Endodermal cell (in vitro differentiated cells): ENCODE measurements around the gene SSC5D. TPM values are rescaled to one million over a fixed set of nuclear protein-coding genes. Genes with fewer than 3 reads are reported as not detected.

Experiments
- DNase-seq: peaks from one replicate; pipeline ENCODE4 v3.0.0-alpha.2; 2017
- H3K27ac ChIP-seq: 2 replicates; pipeline ENCODE4 v1.5.1; 2013; ENCODE audit warnings: mild to moderate bottlenecking, low read depth, low read length, moderate library complexity
- H3K27me3 ChIP-seq: 2 replicates; pipeline ENCODE4 v1.6.1; 2013; ENCODE audit warnings: mild to moderate bottlenecking, low read length, moderate library complexity; ENCODE audit not compliant: insufficient read depth, control insufficient read depth, poor library complexity, severe bottlenecking
- H3K36me3 ChIP-seq: 2 replicates; pipeline ENCODE4 v1.7.0; 2013; ENCODE audit warnings: mild to moderate bottlenecking, low read length, moderate library complexity; ENCODE audit not compliant: control insufficient read depth, insufficient read depth
- H3K4me1 ChIP-seq: one replicate; pipeline ENCODE4 v1.7.0; 2013; ENCODE audit warnings: low read length; ENCODE audit not compliant: control insufficient read depth, insufficient read depth
- H3K4me3 ChIP-seq: 2 replicates; pipeline ENCODE4 v1.5.1; 2013; ENCODE audit warnings: mild to moderate bottlenecking, low read length, moderate library complexity
- H3K9ac ChIP-seq: 2 replicates; pipeline ENCODE4 v1.6.1; 2013; ENCODE audit warnings: mild to moderate bottlenecking, low read length, moderate library complexity; ENCODE audit not compliant: poor library complexity, severe bottlenecking; ENCODE audit errors: extremely low read depth
- H3K9me3 ChIP-seq: 2 replicates; pipeline ENCODE4 v1.6.1; 2013; ENCODE audit warnings: mild to moderate bottlenecking, low read length, moderate library complexity; ENCODE audit not compliant: control insufficient read depth
- H3K27ac Mint-ChIP-seq: 2 replicates; pipeline ENCODE4 v1.8.0; 2020; ENCODE audit warnings: mixed read lengths
- H3K27me3 Mint-ChIP-seq: 2 replicates; pipeline ENCODE4 v1.8.0; 2021; ENCODE audit warnings: mild to moderate bottlenecking, mixed read lengths; ENCODE audit not compliant: insufficient read depth
- H3K36me3 Mint-ChIP-seq: 2 replicates; pipeline ENCODE4 v1.8.0; 2020; ENCODE audit warnings: low read depth, mixed read lengths
- H3K4me1 Mint-ChIP-seq: 2 replicates; pipeline ENCODE4 v1.8.0; 2020; ENCODE audit warnings: mixed read lengths
- H3K4me3 Mint-ChIP-seq: 2 replicates; pipeline ENCODE4 v1.8.0; 2020; ENCODE audit warnings: mild to moderate bottlenecking, moderate library complexity, mixed read lengths
- H3K9me3 Mint-ChIP-seq: 2 replicates; pipeline ENCODE4 v1.8.0; 2020; ENCODE audit warnings: mild to moderate bottlenecking, mixed read lengths
- CTCF ChIP-seq: fragments of 200-600 bp; sonication (generic); conservative IDR thresholded peaks from 2 replicates; pipeline ENCODE4 v1.5.0; 2021; ENCODE audit warnings: antibody characterized with exemption, mild to moderate bottlenecking
- WGBS, 2 experiments: methylation state at CpG; one replicate each; pipeline versions ENCODE4 v1.1.5 to v1.1.7; 2013; ENCODE audit warnings: missing lambda C conversion rate in 2 of 2, mixed read lengths in 1 of 2; ENCODE audit not compliant: insufficient coverage in 1 of 2, insufficient read length in 1 of 2; 5-methylcytosine and 5-hydroxymethylcytosine counted together
- total RNA-seq, 2 donors: library from RNA; stranded (reverse); fragmentation: NEBNext Ultra II Directional in 1 of 2; extraction: Animal tissue kit (Norgen Biotek cat#: 25700) in 1 of 2; gene quantifications; 2 replicates in 1 of 2; 3 replicates in 1 of 2; pipeline ENCODE4 v1.2.1, GENCODE V29; 2021

Gene SSC5D
- total RNA-seq, 2 donors from 2014 or later: 1.4 to 2.4 TPM

- H3K27me3 ChIP-seq: no peaks in the 10 kb centered on the region
- no peak overlapping the region for H3K27ac ChIP-seq
- Mint-ChIP-seq H3K27me3 (peaks cover 4% of the 10 kb centered on the region), H3K4me3 (no peak overlapping the region), H3K9me3 (no peaks in the 10 kb centered on the region), H3K36me3 (no peaks in the 10 kb centered on the region), H3K27ac (no peak overlapping the region), H3K4me1 (peaks cover 8% of the 10 kb centered on the region)
- 92 to 93% methylated on average over 12 to 13 of the region's 13 CpGs for WGBS, 2 experiments
- no peak for DNase-seq
- no peaks in the 10 kb centered on the region for H3K36me3 ChIP-seq
- H3K4me1 ChIP-seq: no peaks in the 10 kb centered on the region
- H3K9me3 ChIP-seq: no peaks in the 10 kb centered on the region
- TF ChIP-seq CTCF: no peak
- no peak overlapping the region for H3K4me3 ChIP-seq
- H3K9ac ChIP-seq: no peak overlapping the region
Observed at GRCh38 chr19:55471266-55471665, 17.0 kb upstream of the SSC5D start.

- TF ChIP-seq CTCF: no peak
- Histone ChIP-seq H3K4me1 (no peaks in the 10 kb centered on the region), H3K9ac (no peak overlapping the region), H3K4me3 (no peak overlapping the region), H3K27me3 (no peaks in the 10 kb centered on the region), H3K27ac (no peak overlapping the region), H3K9me3 (no peaks in the 10 kb centered on the region), H3K36me3 (no peaks in the 10 kb centered on the region)
- H3K4me3 Mint-ChIP-seq: no peak overlapping the region
- peak; percentile 45 for DNase-seq
- no peaks in the 10 kb centered on the region for H3K9me3 Mint-ChIP-seq
- WGBS, 2 experiments: 88 to 94% methylated on average over 8 of the region's 8 CpGs
- H3K27me3 Mint-ChIP-seq: no peaks in the 10 kb centered on the region
- peaks cover 11% of the 10 kb centered on the region for H3K4me1 Mint-ChIP-seq
- H3K36me3 Mint-ChIP-seq: no peaks in the 10 kb centered on the region
- H3K27ac Mint-ChIP-seq: no peak overlapping the region
Observed at GRCh38 chr19:55472463-55472862, 15.8 kb upstream of the SSC5D start.

DNA sequence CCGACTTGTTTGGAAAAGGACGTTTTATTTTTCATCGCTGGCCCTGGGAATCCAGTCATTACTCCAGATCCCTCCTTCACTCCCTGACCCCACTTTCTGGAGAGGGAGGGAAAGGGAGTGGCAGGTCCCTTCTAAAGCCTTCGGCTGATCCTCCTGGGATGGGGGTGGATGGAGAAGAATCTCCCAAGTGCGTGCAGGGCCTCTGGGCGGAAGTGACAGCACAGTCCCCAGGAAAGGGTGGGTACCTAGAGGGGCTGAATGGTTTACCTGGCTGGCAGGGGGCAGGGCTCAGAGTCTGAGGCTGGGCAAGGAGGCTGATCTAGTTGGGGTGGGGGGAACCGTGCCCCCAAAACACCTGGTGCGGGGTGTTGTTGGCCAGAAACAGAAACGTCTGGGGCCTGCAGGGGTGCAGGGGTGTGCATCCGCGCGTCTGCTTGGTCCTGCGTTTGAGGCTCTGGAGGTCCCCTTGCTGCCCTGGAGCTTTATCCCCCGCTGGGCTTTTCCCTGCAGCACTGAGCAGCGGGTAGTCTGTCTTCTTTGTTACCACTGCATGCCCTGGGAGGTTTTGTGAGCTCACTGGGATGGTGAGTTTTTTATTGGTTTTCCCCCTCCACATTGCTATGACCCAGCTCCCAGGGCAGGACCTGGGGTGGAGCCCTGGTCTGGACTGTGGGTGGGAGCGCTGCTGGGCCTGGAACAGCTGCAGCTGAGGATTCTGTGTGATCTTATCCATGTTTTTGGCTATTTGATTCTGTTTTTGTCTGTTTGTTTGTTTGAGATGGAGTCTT is 14.8 kb upstream of the SSC5D start:
- no peak overlapping the region for H3K9ac ChIP-seq
- no peak overlapping the region for H3K4me3 Mint-ChIP-seq
- no peak overlapping the region for H3K27ac ChIP-seq
- H3K4me1 ChIP-seq: no peaks in the 10 kb centered on the region
- no peak overlapping the region for H3K4me3 ChIP-seq
- peaks cover 17% of the 10 kb centered on the region for H3K4me1 Mint-ChIP-seq
- TF ChIP-seq CTCF: no peak
- peak; percentile 66 for DNase-seq
- 69 to 73% methylated on average over 10 to 16 of the region's 16 CpGs for WGBS, 2 experiments
- no peaks in the 10 kb centered on the region for H3K27me3 ChIP-seq
- H3K36me3 Mint-ChIP-seq: no peaks in the 10 kb centered on the region
- H3K9me3 Mint-ChIP-seq: no peaks in the 10 kb centered on the region
- no peak overlapping the region for H3K27ac Mint-ChIP-seq
- no peaks in the 10 kb centered on the region for H3K9me3 ChIP-seq
- H3K36me3 ChIP-seq: no peaks in the 10 kb centered on the region
- no peaks in the 10 kb centered on the region for H3K27me3 Mint-ChIP-seq
